HCT116 (cell line): ENCODE results near the gene ZBBX. TPM values are rescaled to one million over a fixed set of nuclear protein-coding genes. Genes with fewer than 3 reads are reported as not detected.

Experiments
- ATAC-seq: fragments of 200-7000 bp; cut with Tn5 transposase; 2 replicates; pipeline ENCODE4 v1.9.1; 2020; ENCODE audit warnings: mild to moderate bottlenecking, moderate library complexity
- BruUV-seq: library from RNA; stranded (reverse); fragments of 400-500 nt; replicated peaks from 2 replicates; lab custom pipeline; 2021; lab: Mats Ljungman, UMichigan
- CTCF ChIA-PET: fragments of 300-600 bp; sonication (Branson Sonifier 250); formaldehyde crosslinking; loops from one replicate; lab custom pipeline; 2021; ENCODE audit warnings: antibody characterized with exemption; lab: Charles Lee
- POLR2A ChIA-PET: fragments of 300-600, 350-600 bp; sonication (Branson Sonifier 250); formaldehyde crosslinking; loops from one replicate; lab custom pipeline; 2021; ENCODE audit warnings: antibody characterized with exemption; lab: Charles Lee
- RAD21 ChIA-PET, 2 experiments: fragments of 300-600 bp; sonication (Branson Sonifier 250); formaldehyde crosslinking; loops; one replicate each; lab custom pipeline; 2023; ENCODE audit warnings: low total read pairs in 2 of 2; ENCODE audit not compliant: uncharacterized antibody in 2 of 2, unreplicated experiment in 2 of 2, low non-redundant PET in 1 of 2; lab: Charles Lee
- DNase-seq: peaks from one replicate; pipeline ENCODE4 v3.0.0-alpha.2; 2010; ENCODE audit warnings: low read depth, low spot score
- H2AFZ ChIP-seq: fragments of 200-600 bp; shearing (Covaris generic), sonication (generic); 2 replicates; pipeline ENCODE4 v1.6.1; 2017; ENCODE audit warnings: low read depth, mixed run types, mixed read lengths, antibody characterized with exemption, low read length; ENCODE audit not compliant: poor library complexity, severe bottlenecking
- H3K27ac ChIP-seq: 2 replicates; pipeline ENCODE4 v1.5.1; 2012; ENCODE audit warnings: low read depth, low read length
- H3K27me3 ChIP-seq: fragments of 200-600 bp; sonication (generic); 2 replicates; pipeline ENCODE4 v1.6.1; 2016; ENCODE audit warnings: mixed run types, low read length, mixed read lengths; ENCODE audit not compliant: insufficient read depth
- H3K36me3 ChIP-seq, 2 experiments: fragments of 200-500 bp in 1 of 2; fragments of 200-600 bp in 1 of 2; sonication (Bioruptor generic) in 1 of 2; sonication (generic) in 1 of 2; 2 replicates each; pipeline versions ENCODE4 v1.5.1 to v1.6.1; 2014 to 2016; ENCODE audit warnings: low read length in 2 of 2, inconsistent platforms in 1 of 2, mixed read lengths in 1 of 2, mixed run types in 1 of 2; ENCODE audit not compliant: insufficient read depth in 2 of 2, control insufficient read depth in 1 of 2
- H3K4me1 ChIP-seq, 2 experiments: fragments of 200-600 bp in 1 of 2; sonication (generic) in 1 of 2; 2 replicates each; pipeline versions ENCODE4 v1.5.1 to v1.6.1; 2012 to 2017; ENCODE audit warnings: low read length in 2 of 2, inconsistent platforms in 1 of 2, mild to moderate bottlenecking in 1 of 2, mixed read lengths in 1 of 2, mixed run types in 1 of 2, moderate library complexity in 1 of 2; ENCODE audit not compliant: insufficient read depth in 2 of 2, control insufficient read depth in 1 of 2
- H3K4me2 ChIP-seq: fragments of 200-600 bp; sonication (generic); 2 replicates; pipeline ENCODE4 v1.6.1; 2017; ENCODE audit warnings: mixed run types, low read length, mixed read lengths
- H3K4me3 ChIP-seq, 2 experiments: fragments of 200-600 bp in 1 of 2; sonication (generic) in 1 of 2; replicated peaks in 1 of 2; 2 replicates each; pipeline ENCODE4 v1.5.1; 2011 to 2016; ENCODE audit warnings: low read length in 2 of 2, control low read depth in 1 of 2, low read depth in 1 of 2, mild to moderate bottlenecking in 1 of 2, mixed read lengths in 1 of 2, mixed run types in 1 of 2
- H3K79me2 ChIP-seq: fragments of 200-600 bp; sonication (generic); 2 replicates; pipeline ENCODE4 v1.6.1; 2017; ENCODE audit warnings: mild to moderate bottlenecking, mixed run types, low read length, moderate library complexity, mixed read lengths; ENCODE audit not compliant: insufficient read depth
- H3K9ac ChIP-seq: fragments of 200-600 bp; sonication (generic); 2 replicates; pipeline ENCODE4 v1.6.1; 2016; ENCODE audit warnings: low read length, mixed read lengths
- H3K9me2 ChIP-seq: fragments of 200-600 bp; sonication (generic), shearing (Covaris generic); 2 replicates; pipeline ENCODE4 v1.6.1; 2017; ENCODE audit warnings: mixed run types, mild to moderate bottlenecking, moderate library complexity; ENCODE audit not compliant: insufficient read depth
- H3K9me3 ChIP-seq, 2 experiments: fragments of 200-500 bp in 1 of 2; fragments of 200-600 bp in 1 of 2; sonication (Bioruptor generic) in 1 of 2; sonication (generic) in 1 of 2; 2 replicates each; pipeline ENCODE4 v1.6.1; 2014 to 2017; ENCODE audit warnings: low read length in 2 of 2, mixed read lengths in 2 of 2, inconsistent platforms in 1 of 2, low read depth in 1 of 2, mild to moderate bottlenecking in 1 of 2, mixed run types in 1 of 2, moderate library complexity in 1 of 2; ENCODE audit not compliant: control insufficient read depth in 1 of 2, insufficient read depth in 1 of 2
- H4K20me1 ChIP-seq: fragments of 200-600 bp; sonication (generic), shearing (Covaris generic); 2 replicates; pipeline ENCODE4 v1.6.1; 2017; ENCODE audit warnings: mixed run types, mild to moderate bottlenecking, moderate library complexity; ENCODE audit not compliant: insufficient read depth
- CEBPB ChIP-seq: IDR thresholded peaks from 2 replicates; pipeline ENCODE4 v1.6.1; 2012; ENCODE audit warnings: low read depth
- EZH2phosphoT487 ChIP-seq: fragments of 200-600 bp; IDR thresholded peaks from 2 replicates; pipeline ENCODE4 v1.6.1; 2018; ENCODE audit warnings: antibody characterized with exemption, borderline replicate concordance
- FOSL1 ChIP-seq: IDR thresholded peaks from 2 replicates; pipeline ENCODE4 v1.6.1; 2012; ENCODE audit warnings: low read depth
- POLR2A ChIP-seq: IDR thresholded peaks from 2 replicates; pipeline ENCODE4 v1.7.0; 2011; ENCODE audit warnings: borderline replicate concordance; ENCODE audit not compliant: insufficient read depth, insufficient read length; ENCODE audit errors: extremely low read depth
- SIN3A ChIP-seq: IDR thresholded peaks from 2 replicates; pipeline ENCODE4 v1.6.1; 2012; ENCODE audit warnings: low read depth
- TCF7L2 ChIP-seq: IDR thresholded peaks from 2 replicates; pipeline ENCODE4 v1.7.0; 2011; ENCODE audit warnings: borderline replicate concordance, inconsistent platforms; ENCODE audit not compliant: insufficient read depth, insufficient read length; ENCODE audit errors: extremely low read depth
- intact Hi-C: fragments of 100-400 bp; cut with micrococcal nuclease; formaldehyde crosslinking; loops from 2 replicates; pipeline ENCODE4 v1.10.0; 2022
- total RNA-seq: library from RNA; stranded (reverse); gene quantifications from one replicate; pipeline ENCODE4 v1.2.1, GENCODE V29; 2021; ENCODE audit not compliant: unreplicated experiment
- TF ChIP-seq, protein P1 (sequence below), 3 experiments: fragments of 200-600 bp in 1 of 3; sonication (generic) in 1 of 3; IDR thresholded peaks in 2 of 3; conservative IDR thresholded peaks in 1 of 3; 2 replicates each; pipeline ENCODE4 v1.5.1; 2012 to 2017; ENCODE audit warnings: low read depth in 2 of 3, low read length in 2 of 3, antibody characterized with exemption in 1 of 3, borderline replicate concordance in 1 of 3, control low read depth in 1 of 3, mild to moderate bottlenecking in 1 of 3, mixed read lengths in 1 of 3, mixed run types in 1 of 3, moderate library complexity in 1 of 3; ENCODE audit not compliant: insufficient read depth in 1 of 3
- TF ChIP-seq, protein P2 (sequence below): IDR thresholded peaks from 2 replicates; pipeline ENCODE4 v1.6.1; 2012
- TF ChIP-seq, protein P3 (sequence below): IDR thresholded peaks from 2 replicates; pipeline ENCODE4 v1.6.1; 2011; ENCODE audit warnings: mild to moderate bottlenecking, low read length, moderate library complexity; ENCODE audit not compliant: insufficient replicate concordance; ENCODE audit errors: extremely low read depth

ZBBX gene
- total RNA-seq, 1 experiment from 2014 or later, result 0.81 TPM

DNA sequence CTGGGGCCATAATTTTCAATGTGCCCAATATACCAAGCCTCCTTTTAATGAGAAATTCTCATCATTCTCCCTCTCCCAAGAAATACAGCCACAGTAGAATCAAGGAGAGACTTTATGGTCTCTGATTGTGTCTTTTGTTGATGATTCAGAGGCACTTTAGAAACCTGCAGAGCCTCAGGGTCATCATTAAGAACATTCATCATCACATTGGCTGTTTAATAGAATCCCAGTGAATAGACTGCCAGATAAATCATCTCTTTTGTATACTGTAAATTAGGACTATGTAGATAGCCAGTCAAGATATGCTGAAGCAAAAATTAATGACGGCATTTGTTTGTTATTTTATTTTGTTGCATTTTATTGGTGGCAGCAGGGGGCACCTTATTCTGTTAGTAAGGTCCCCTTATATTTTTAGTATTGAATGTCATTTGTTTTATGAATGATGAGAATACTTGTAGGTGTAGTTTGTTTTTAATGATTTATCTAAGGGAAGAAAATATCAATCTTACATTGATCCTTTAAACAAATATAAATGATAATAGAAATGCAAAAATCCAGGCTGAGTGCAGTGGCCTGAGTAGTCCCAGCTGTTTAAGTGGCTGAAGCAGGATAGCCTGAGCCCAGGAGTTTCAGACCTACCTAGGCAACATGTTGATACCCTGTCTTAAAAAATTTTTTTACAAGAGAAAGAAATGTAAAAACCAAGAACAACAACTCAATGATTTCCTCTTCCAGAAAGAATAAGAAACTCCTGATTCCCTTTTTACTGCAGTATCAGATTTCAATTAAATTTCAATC is 138.8 kb downstream of the ZBBX start (continued):
- TF ChIP-seq SIN3A (no peak), TCF7L2 (no peak)

DNA sequence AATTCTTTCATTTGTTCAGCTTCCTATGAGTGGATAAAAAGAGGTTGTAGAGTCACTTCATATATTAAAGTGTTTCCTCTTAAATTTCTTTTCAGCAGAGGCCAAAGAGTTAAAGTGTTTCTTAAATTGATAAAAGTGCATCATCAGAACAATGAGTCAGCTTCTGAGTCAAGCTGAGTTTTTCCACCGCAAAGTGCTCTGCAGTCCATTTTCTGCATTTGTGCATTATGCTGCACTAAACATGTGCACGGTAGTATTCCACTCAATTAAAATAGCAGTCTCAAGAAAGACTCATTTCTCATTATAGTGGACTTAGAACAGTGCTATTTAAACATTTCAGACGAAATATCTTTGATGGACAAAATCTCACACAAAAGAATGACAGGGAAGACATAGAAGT is 152.0 kb downstream of the ZBBX start:
- H2AFZ ChIP-seq, result no peak overlapping the region

More for the DNA sequence above, 152.0 kb downstream of the ZBBX start:
- H3K27me3 ChIP-seq, result no peaks in the 10 kb centered on the region
- ChIA-PET POLR2A (no interaction called here), CTCF (no interaction called here)
- H3K4me3 ChIP-seq, result no peak overlapping the region
- no peak for DNase-seq
- TF ChIP-seq FOSL1, result no peak
- TF ChIP-seq SIN3A, result no peak
- no peak for TF ChIP-seq TCF7L2
- TF ChIP-seq EZH2phosphoT487, result no peak
- TF ChIP-seq, protein P1, sequence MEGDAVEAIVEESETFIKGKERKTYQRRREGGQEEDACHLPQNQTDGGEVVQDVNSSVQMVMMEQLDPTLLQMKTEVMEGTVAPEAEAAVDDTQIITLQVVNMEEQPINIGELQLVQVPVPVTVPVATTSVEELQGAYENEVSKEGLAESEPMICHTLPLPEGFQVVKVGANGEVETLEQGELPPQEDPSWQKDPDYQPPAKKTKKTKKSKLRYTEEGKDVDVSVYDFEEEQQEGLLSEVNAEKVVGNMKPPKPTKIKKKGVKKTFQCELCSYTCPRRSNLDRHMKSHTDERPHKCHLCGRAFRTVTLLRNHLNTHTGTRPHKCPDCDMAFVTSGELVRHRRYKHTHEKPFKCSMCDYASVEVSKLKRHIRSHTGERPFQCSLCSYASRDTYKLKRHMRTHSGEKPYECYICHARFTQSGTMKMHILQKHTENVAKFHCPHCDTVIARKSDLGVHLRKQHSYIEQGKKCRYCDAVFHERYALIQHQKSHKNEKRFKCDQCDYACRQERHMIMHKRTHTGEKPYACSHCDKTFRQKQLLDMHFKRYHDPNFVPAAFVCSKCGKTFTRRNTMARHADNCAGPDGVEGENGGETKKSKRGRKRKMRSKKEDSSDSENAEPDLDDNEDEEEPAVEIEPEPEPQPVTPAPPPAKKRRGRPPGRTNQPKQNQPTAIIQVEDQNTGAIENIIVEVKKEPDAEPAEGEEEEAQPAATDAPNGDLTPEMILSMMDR (IDR thresholded peaks at IDR 0.05 in 2 of 3, conservative IDR thresholded peaks at IDR 0.05 in 1 of 3; ENCODE audit: borderline replicate concordance in 1 of 3, insufficient read depth in 1 of 3, low read depth in 2 of 3, low read length in 2 of 3), result no peak
- TF ChIP-seq, protein P2, sequence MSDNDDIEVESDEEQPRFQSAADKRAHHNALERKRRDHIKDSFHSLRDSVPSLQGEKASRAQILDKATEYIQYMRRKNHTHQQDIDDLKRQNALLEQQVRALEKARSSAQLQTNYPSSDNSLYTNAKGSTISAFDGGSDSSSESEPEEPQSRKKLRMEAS, result no peak
- TF ChIP-seq POLR2A, result no peak
- no peak for TF ChIP-seq CEBPB
- TF ChIP-seq, protein P3, sequence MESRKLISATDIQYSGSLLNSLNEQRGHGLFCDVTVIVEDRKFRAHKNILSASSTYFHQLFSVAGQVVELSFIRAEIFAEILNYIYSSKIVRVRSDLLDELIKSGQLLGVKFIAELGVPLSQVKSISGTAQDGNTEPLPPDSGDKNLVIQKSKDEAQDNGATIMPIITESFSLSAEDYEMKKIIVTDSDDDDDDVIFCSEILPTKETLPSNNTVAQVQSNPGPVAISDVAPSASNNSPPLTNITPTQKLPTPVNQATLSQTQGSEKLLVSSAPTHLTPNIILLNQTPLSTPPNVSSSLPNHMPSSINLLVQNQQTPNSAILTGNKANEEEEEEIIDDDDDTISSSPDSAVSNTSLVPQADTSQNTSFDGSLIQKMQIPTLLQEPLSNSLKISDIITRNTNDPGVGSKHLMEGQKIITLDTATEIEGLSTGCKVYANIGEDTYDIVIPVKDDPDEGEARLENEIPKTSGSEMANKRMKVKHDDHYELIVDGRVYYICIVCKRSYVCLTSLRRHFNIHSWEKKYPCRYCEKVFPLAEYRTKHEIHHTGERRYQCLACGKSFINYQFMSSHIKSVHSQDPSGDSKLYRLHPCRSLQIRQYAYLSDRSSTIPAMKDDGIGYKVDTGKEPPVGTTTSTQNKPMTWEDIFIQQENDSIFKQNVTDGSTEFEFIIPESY, result no peak
- TF ChIP-seq, all 23 proteins: peak for 0
- no TSS peak for BruUV-seq
- ATAC-seq, result no peak
- H3K9me2 ChIP-seq, result no peaks in the 10 kb centered on the region
- no peaks in the 10 kb centered on the region for H3K36me3 ChIP-seq
- no peak overlapping the region for H3K4me2 ChIP-seq
- no peak overlapping the region for H3K9ac ChIP-seq
- no peaks in the 10 kb centered on the region for H3K79me2 ChIP-seq
- H3K9me3 ChIP-seq, result no peaks in the 10 kb centered on the region
- 0 out of 4 replicates have a peak, but pooled peaks cover 0 to 4% of the 10 kb centered on the region in 2 experiments for H3K4me1 ChIP-seq
- H3K27ac ChIP-seq, result no peak overlapping the region
- H4K20me1 ChIP-seq, result no peaks in the 10 kb centered on the region
- RAD21 ChIA-PET, result no interaction called here
- intact Hi-C loops, result no loop called here
